ENCODE measurements around the gene PCBP3.
A peak's percentile ranks its signal among the peaks of the same experiment; 100 is the strongest.
"Not testable (repeated sequence)": the region's sequence is repeated elsewhere in the genome, so short reads cannot be mapped to it uniquely, and the experiment has no call there.

The PCBP3 gene

DNA sequence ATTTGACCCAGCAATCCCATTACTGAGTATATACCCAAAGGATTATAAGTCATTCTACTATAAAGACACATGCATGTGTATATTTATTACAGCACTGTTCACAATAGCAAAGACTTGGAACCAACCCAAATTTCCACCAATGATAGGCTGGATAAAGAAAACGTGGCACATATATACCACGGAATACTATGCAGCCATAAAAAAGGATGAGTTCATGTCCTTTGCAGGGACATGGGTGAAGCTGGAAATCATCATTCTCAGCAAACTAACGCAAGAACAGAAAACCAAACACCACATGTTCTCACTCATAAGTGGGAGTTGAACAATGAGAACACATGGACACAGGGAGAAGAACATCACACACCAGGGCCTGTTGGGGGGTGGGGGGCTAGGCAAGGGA lies 165.1 kb downstream of the PCBP3 start:
- not testable (repeated sequence) for DNase-seq (ENCODE audit: low read depth, low spot score)

DNA sequence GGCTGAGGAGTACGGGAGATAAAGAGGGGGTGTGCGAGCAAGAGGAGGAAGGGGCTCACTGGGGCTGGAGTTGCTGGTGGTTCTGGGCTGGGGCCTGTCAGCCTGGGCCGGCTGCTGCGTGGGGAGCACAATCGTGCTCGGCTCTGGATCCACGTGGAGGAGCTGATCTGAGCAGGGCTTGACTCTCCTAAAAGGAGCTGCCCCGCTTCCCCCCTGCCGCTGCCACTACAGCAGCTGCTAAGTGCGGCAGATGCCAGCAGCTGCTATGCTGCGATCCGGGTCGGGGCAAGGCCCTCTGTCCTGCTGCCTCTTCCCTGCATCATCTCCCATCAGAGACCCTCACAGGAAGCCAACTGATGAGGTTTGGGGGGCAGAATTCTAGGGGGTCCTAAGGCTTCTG lies 165.9 kb downstream of the PCBP3 start:
- DNase-seq (ENCODE audit: low read depth, low spot score) = no peak

DNA sequence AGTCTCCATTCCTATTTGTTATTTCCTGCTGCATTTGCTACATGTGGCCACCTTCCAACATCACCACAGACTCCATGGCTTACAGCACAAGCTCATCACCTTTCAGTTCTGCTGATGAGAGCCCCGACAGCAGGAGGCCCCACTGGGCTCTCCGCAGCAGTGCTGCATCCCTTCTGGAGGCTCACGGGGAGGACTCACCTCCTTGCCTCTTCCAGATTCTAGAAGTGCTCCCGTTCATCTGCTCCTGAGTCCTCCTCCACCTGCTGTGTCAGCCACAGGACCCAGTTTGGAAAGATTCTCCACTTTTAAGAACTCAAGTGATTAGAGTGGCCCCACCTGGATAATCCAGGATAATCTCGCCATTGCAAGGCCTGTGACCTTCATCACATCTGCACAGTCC lies 167.6 kb downstream of the PCBP3 start:
- no peak for DNase-seq (ENCODE audit: low read depth, low spot score)

DNA sequence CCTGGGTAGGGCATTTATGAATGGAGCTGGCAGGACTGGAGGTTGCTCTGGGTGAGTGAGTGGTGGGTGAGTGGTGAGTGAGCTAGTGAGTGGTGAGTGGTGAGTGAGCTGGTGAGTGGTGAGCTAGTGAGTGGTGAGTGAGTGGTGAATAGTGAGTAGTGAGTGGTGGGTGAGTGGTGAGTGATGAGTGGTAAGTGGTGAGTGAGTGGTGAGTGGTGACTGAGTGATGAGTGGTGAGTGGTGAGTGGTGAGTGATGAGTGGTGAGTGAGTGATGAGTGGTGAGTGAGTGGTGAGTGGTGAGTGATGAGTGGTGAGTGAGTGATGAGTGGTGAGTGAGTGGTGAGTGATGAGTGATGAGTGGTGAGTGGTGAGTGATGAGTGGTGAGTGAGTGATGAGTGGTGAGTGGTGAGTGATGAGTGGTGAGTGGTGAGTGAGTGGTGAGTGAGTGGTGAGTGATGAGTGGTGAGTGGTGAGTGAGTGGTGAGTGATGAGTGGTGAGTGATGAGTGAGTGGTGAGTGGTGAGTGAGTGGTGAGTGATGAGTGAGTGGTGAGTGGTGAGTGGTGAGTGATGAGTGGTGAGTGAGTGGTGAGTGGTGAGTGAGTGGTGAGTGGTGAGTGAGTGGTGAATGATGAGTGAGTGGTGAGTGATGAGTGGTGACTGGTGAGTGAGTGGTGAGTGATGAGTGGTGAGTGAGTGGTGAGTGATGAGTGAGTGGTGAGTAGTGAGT lies 170.8 kb downstream of the PCBP3 start:
- not testable (repeated sequence) for DNase-seq (ENCODE audit: low read depth, low spot score)

DNA sequence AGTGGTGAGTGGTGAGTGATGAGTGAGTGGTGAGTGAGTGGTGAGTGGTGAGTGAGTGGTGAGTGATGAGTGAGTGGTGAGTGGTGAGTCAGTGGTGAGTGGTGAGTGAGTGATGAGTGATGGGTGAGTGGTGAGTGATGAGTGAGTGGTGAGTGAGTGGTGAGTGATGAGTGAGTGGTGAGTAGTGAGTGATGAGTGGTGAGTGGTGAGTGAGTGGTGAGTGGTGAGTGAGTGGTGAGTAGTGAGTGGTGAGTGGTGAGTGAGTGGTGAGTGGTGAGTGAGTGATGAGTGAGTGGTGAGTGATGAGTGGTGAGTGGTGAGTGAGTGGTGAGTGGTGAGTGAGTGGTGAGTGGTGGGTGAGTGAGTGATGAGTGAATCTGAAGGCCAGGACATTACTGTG lies 172.3 kb downstream of the PCBP3 start:
- not testable (repeated sequence) for DNase-seq (ENCODE audit: low read depth, low spot score)

DNA sequence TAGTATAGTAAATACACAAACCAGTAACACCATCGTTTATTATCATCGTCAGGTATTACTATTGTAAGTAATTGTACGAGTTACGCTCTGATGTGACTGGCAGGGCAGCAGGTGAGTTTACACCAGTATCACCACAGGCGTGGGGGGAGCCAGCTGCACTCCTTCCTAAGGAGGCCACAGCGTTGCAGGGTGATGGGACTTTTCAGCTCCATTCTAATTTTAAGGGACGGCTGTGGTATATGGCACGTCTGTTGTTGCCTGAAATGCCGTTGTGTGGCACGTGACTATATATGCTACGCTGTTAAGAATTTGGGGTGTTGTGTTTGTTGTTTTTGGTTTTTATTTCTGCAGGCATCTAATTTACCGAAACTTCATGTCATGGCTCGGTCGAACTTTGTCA lies 173.3 kb downstream of the PCBP3 start:
- DNase-seq (ENCODE audit: low read depth, low spot score) = no peak

DNA sequence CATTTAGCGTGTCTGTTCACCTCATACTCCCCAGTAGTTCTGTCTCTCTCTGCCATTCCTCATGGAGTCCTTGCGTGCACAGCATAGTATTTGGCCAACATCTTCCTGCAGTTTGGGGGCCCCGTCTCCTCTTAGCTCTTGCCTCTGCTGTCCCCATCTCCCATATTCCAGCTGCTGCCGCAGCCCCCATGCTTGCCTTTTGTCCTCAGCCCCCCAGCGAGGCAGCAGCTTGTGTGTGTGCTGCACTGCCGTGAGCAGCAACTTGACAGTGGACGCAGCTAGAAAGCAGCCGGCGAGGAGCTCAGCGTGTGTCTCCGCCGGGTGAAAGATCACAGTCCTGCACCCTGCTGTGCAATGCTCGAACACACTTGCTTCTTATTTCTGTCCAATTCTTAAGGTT lies 173.8 kb downstream of the PCBP3 start:
- DNase-seq (ENCODE audit: low read depth, low spot score) = no peak

DNA sequence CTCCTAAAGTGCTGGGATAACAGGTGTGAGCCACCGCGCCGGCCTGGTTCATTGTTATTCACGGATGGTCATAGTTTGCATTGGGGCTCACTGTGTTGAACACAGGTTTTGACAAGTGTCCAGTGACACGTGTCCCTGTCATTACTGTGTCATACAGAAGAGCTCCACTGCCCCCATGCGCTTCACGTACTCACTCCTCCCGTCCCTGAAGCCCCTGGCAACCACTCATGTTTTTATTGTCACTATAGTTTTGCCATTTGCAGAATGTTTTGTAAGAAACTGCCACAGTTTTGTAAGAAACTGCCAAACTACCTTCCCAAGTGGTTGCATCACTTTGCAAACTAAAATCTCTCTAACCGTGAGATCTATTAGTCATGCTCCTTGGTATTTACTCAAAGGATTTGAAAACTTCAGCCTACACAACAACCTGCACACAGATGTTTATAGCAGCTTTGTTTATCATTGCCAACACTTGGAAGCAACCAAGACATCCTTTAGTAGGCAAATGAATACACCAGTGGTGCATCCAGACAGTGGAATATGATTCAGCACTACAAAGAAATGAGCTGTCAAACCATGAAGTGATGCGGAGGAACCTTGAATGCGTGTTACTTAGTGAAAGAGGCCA lies 174.9 kb downstream of the PCBP3 start:
- no peak for DNase-seq (ENCODE audit: low read depth, low spot score)

DNA sequence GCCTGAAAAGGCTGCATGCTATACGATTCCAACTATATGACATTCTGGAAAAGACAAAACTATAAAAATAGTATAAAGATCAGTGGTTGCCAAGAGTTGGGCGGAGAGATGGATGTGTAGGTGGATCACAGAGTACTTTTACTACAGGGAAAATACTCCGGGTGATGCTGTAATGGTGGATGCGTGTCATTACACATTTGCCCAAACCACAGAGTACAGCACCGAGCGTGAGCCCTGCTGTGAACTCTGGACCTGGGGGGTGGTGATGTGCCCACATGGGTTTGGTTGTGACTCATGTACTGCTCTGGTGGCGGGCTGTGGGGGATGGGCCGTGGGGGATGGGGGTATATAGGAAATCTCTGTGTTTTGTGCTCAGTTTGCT lies 175.4 kb downstream of the PCBP3 start:
- no peak for DNase-seq (ENCODE audit: low read depth, low spot score)

DNA sequence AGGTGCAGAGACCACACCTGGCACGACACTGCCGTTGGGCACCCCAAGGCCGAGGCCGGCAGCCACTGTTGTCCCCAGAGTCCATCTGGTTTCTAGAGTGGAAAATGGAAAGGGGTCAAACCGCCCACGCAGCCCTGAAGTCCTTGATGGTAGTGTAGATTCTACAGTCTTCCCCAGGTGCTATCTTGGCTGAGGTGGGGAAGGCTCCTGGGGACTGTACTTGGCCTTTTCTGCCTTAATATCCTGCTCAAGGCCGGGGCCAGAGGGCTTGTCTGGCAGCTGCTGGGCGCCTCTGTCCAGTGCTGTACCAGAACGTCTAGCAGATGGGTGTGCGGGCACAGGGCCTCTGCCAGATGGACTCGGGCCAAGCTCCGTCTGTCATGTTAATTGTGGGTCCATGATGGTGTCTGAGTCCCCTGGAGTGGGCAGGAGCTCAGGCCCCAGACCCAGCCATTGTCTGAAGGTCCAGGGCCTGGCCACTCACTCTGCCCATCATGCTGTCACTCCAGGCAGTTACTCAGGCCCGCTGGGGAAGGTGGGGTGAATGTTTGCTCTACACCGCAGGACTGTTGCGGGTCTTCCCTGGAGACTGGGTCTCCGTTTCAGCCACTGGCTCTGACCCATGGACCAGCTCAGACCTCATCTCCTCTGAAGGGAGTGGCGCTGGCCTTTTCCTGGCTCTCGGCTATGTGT lies 176.1 kb downstream of the PCBP3 start:
- DNase-seq (ENCODE audit: low read depth, low spot score) = no peak

DNA sequence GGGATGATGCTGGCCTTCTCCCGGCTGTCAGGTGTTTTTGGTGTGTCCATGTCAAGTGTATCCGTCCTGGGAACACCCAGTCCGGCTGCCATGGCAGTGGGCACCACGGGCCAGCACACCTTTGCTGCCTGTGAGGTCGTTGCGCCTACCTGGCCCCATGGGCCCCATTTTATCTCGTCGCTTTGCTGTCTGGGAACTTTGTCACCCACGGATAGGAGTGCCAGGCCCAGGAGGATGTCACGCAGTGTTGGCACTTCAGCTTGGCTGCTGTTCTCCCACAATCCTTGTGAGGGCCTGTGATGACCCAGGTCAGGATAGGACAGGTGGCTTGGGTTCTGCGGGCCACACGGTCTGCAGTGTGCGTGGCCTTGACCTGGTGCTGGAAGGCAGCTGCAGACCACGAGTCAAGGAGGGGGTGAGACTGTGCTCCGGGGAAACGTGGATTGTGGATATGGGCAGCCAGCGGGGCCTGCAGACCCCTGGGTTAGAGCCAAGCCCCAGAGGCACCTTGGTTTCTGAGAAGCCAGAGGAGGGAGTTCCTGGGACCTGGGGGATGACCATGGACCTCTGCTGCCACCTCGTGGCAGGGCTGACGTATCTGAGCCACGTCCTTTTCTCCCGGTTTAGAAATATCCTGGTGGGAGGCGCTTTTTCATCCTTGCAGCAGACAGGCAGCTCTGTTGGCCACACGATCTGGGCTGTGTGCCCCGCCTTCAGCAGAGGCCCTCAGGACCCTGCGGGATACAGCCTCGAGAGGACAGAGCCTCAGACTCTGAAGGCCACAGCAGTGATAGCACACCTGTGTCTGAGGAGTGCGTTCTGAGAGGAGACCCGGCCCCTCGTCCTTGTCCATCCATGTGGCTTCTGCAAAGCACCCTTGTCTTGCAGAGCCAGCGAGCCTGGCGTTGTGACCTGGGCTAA lies 176.9 kb downstream of the PCBP3 start:
- DNase-seq (ENCODE audit: low read depth, low spot score) = peak; percentile 94

DNA sequence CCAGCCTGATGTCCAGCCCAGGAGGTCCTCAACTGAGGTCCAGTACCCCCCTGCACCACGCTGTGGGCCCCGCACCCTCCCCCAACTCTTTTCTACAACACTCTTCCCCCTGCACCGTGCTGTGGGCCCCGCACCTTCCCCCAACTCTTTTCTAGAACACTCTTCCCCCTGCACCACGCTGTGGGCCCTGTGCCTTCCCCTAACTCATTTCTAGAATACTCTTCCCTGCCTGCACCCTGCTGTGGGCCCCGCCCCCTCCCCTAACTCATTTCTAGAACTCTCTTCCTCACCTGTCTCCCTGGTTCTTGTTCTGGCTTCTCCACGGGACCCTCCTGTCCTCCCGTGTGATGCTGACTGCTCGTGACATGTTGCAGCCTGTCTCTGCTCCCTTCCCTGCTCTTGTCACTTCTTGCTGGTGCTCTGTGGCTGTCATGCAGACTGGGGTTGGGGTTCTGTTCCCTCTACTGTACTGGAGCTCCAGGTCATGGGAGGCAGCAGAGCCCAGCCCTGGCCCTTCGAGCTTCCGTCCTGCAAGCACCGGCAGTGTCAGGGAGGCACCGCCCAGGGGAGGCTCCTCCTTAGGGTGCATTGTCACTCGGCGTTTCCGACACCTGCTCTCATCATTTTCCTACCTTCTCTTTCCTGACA lies 177.9 kb downstream of the PCBP3 start:
- DNase-seq (ENCODE audit: low read depth, low spot score) = no peak

DNA sequence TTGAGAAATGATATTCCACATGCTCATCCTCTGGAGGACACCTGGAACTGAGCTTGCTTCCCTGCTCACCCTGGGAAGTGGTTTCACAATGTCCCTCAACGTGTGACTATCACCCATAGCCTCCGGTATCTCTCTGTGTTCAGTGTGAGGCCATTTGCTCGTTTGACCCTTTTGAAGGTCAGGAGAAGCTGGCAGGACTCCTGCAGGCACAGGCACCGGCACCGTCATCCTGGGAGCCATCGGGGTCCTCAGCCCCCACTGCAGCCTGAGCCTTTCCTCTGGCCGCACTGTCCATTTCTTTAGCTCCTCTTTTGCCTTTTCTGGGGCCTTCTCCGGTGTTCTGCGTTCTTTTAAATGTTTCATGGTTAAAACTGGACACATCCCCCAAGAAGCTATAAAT lies 178.5 kb downstream of the PCBP3 start:
- DNase-seq (ENCODE audit: low read depth, low spot score) = no peak

DNA sequence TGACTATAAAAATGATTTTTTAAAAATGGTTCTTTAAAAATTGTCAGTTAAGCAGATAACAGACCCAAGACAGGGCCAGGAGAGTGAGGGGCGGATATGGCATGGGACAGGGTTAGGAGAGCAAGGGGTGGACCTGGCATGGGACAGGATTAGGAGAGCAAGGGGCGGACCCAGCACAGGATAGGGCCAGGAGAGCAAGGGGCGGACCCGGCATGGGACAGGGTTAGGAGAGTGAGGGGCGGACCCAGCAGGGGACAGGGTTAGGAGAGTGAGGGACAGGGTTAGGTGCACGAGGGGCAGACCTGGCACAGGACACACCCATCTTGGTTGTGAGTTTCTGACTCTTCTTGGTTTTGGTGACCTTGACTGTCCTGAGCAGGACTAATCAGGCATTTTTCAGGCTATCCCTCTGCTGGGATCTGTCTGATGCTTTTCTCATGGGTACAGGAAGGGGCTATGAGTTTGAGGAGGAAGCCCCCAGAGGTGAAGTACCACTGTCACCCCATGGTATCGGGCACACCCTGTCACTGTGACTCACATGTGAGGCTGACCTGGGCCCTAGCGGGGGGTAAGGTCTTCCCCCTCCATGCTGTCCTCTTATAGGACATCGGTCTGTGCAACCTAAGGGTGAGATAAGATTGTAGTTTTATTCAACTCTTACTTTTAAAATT lies 179.0 kb downstream of the PCBP3 start:
- no peak for DNase-seq (ENCODE audit: low read depth, low spot score)

DNA sequence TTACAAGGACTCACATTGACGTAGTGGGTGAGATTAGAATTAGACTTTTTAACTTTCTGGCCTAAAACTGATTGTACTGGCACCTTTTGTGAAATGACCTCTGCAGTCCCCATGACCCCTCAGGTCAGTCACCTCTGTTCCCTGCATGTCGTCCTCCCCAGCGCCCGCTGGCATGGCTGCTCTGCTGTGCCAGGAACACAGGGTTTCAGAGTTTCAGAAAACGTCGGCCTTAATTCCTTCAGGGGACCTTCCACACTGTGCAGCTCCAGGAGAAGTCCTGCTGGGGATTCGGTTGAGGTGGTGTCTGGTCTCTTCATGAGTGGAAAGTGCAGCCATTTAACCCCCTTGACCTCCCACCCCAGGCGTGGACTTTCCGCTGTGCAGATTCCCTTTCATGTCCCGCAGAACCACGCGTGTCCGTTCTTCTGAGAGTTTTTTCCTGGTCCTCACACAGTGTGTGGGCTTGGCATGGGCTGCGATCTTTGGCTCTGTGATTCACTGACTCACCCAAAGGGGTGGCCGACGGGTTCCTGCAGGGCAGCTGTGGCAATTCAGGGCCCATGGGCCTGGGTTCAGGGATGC lies 179.7 kb downstream of the PCBP3 start:
- DNase-seq (ENCODE audit: low read depth, low spot score) = no peak

DNA sequence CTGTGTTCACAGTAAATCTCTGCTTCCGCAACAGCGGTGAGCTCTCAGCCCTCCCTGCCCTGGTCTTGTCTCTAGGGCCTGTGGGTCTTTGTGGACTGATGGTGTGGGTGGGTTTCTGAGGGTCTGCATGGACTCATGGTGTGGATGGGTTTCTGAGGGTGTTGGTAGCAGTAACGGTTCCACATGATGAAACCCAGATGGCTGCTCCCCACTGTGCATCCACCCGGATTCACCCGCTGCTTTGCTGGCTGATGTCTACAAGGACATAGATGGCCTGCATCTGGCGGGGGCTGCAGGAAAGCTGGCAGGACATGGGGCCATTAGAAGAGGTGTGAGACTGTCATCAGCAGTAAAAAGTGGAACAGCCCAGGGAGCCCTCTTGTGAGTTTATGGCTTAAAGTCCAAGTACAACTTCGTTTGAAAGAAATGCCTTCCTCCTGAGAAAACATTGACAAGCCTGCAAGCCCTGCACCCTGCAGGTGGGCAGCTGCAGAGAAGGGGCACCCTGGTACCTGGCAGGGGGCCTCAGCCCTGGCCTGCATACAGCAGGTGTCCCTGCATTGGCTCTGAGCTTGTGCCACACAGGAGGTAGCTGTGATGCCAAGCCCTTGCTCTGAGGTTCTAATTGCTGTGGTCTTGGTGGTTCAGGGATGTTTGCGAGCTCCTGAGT lies 181.2 kb downstream of the PCBP3 start:
- no peak for DNase-seq (ENCODE audit: low read depth, low spot score)

DNA sequence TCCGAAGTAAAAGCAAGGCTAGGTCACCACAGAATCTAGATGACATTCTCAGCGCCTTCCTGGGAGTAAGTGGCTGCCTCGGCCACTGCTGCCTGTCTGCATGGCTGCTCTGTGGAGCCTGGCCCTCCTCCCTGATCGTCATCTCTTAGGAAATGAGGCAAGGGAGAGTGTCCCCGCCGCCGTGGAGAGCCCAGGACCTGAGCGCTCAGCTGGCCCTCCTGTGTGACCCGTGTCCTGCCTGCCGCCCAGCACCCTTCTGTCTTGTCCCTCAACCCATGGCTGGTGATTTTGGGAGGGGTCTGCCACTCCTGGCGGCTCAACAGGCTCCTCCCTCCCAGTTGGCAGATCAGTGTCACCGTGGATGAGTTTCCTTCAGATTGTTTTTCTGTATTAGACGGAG lies 181.7 kb downstream of the PCBP3 start:
- no peak for DNase-seq (ENCODE audit: low read depth, low spot score)

DNA sequence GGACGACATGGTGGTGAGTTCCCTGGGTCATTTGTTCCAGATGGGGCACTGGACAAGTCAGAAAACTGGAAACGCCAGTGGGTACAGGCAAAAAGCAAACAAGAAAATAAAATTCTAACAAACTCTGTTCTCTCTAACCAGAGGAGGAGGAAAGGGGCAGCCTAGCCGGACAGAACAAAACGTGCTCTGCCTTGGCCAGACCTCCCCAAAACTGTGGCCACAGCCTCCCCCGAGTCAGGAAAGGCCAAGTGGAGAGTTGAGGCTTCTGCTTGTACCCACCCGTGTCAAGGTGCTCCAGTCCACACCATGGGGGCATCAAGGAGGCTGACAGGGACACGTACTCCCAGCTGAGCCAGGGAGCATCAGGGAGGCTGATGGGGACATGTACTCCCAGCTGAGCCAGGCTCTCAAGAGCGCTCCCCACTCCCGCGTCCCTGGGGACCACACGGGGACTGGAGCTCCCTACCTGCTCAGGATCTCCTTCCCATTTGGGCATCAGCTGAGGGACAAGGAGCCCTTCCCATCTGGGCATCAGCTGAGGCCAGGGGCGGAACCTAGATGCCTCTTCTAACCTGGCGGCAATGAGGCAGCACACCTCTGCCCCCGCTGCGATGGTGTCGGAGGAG lies 183.3 kb downstream of the PCBP3 start:
- DNase-seq (ENCODE audit: low read depth, low spot score) = no peak

DNA sequence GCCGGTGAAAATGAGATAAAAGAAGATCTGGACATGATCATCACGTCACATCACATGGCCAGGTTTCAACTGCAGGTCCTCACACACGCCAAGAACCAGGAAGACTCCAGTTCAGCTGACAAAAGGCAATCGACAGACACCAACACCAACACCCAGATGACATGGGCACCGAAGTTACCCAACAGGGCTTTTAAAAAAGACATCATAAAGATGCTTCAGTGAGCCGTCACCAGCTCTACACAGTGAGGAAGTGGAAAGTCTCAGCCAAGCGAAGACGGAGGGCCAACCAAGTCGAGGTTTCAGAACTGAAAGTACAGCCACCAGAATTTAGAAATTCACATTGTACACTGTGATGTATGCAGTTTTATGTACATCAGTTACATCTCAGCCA lies 183.8 kb downstream of the PCBP3 start:
- no peak for DNase-seq (ENCODE audit: low read depth, low spot score)
